NCI-H345 treated with DMSO at 0.1 percent for 48 hours (cell line): ENCODE data around the gene TMF1.

Source experiments
- DNase-seq: peaks from one replicate; lab custom pipeline; 2025; ENCODE audit not compliant: unreplicated experiment; lab: John Stamatoyannopoulos, UW

Gene TMF1

DNA sequence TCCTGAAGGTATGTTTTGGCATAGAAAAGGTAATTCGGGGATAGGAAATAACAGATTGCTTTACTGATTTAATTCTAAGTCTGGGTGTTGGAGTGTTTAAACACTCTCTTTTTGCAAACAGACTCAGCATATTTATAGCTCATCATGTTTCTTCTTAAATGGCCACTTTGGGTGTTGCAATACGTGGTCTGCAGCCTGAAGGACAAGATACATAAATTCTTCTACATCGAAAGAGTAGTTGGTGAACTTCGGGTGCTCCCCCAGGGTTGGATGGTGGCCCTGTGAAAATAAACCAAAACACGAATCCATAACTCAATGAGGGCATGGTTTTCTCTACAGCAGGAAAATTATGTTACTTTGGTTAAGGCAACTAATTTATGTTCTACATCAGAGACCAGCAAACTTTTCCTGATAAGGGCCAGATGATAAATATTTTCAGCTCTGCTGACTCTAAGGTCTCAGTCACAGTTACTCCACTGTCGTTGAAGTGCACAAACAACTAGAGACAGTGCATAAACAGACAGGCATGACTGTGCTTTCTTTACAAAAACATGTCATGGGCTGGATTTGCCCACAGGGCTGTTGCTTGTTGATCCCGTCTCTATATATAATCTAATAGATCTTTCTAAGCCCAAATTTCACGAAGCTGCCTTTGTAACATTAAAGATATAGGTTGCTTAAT lies 74.5 kb downstream of the TMF1 start:
- no peak for DNase-seq

DNA sequence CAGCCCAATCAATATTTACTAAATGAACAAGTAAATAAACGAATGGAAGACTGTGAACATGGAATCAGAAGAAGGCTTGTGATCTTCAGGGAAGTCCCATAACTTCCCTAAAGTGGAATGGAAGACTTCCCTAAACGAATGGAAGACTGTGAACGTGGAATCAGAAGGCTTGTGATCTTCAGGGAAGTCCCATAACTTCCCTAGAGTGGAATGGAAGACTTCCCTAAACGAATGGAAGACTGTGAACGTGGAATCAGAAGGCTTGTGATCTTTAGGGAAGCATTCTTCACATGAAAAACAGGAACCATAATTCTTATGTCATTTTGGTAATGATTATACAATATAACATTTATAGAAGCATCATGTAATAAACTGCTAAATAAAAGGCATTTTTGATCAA lies 77.4 kb downstream of the TMF1 start:
- DNase-seq, result no peak

DNA sequence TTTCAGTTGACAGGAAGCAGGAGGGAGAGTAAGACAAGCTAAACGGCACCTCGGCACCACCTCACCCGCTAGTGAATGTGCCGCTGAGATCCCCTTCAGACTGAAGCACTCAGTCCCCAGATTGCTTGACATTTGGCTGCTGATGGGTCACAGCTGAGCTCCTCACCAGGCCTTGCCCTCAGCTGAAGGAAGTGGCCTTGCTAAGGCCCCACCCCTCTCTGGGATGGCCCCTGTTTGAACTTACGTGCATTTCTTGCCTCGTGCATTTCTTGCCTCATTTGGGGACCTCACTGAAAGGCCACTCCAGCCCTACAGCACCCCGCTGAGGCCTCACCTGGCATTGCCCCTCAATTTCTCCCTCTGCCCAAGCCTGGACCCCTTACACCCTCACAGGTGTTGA lies 78.5 kb downstream of the TMF1 start:
- no peak for DNase-seq

DNA sequence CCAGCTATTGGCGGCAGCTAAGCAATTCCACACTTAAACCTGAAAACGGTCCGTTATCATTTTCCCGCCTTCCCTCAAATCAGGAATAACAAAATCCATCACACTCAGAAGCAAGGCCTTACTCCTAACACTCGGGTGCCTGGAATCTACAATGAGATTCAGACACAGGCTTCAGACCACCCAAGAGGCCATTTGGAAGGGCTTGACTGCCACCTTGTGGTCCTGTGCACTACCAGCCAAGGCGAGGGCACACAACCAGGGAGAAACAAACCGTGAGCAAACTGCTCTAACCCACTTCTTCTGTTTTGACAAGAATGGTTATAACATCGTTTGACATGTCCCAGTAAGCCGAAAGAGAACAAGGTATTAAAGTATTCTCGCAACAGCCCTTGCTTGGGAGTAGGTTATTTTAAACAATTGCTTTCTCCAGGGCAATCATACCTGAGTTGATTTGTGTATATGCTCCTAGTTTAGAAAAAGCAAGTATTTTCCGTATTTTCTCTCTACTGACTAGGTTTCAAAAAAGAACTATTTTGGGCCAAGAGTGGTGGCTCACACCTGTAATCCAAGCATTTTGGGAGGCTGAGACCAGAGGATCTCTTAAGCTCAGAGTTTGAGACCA lies 79.7 kb downstream of the TMF1 start:
- DNase-seq, result no peak
